HFF-Myc (cell line): ENCODE data around the gene ST6GALNAC3.
A peak's percentile ranks its signal among the peaks of the same experiment; 100 is the strongest.

ENCODE experiments used
- DNase-seq: peaks from one replicate; pipeline ENCODE4 v3.0.0-alpha.2; 2011; ENCODE audit warnings: low read depth; ENCODE audit errors: extremely low read depth
- H3K4me3 ChIP-seq: replicated peaks from 2 replicates; pipeline ENCODE4 v1.5.1; 2011; ENCODE audit warnings: low read depth, mild to moderate bottlenecking, control low read depth, low read length
- CTCF ChIP-seq: IDR thresholded peaks from 2 replicates; pipeline ENCODE4 v1.5.1; 2012; ENCODE audit warnings: mild to moderate bottlenecking, low read depth, low read length, control low read depth; ENCODE audit errors: missing control alignments

The ST6GALNAC3 gene

GRCh38 chr1:76264642-76265041, 190.1 kb downstream of the ST6GALNAC3 start:
- no peak for DNase-seq
- TF ChIP-seq CTCF = no peak
- H3K4me3 ChIP-seq = no peak overlapping the region

- no peak overlapping the region for H3K4me3 ChIP-seq
- DNase-seq = no peak
- no peak for TF ChIP-seq CTCF
These were observed 192.2 kb downstream of the ST6GALNAC3 start for GRCh38 chr1:76266762-76267161.

- no peak overlapping the region for H3K4me3 ChIP-seq
- no peak for DNase-seq
- TF ChIP-seq CTCF = no peak
These were observed 193.1 kb downstream of the ST6GALNAC3 start for GRCh38 chr1:76267631-76268030.

GRCh38 chr1:76268341-76268740, 193.8 kb downstream of the ST6GALNAC3 start:
- TF ChIP-seq CTCF = no peak
- no peak for DNase-seq
- H3K4me3 ChIP-seq = no peak overlapping the region

- TF ChIP-seq CTCF = no peak
- peak; percentile 25 for DNase-seq
- no peak overlapping the region for H3K4me3 ChIP-seq
These were observed 194.6 kb downstream of the ST6GALNAC3 start for GRCh38 chr1:76269155-76269554.

GRCh38 chr1:76274302-76274701, 199.8 kb downstream of the ST6GALNAC3 start:
- TF ChIP-seq CTCF = no peak
- H3K4me3 ChIP-seq = no peak overlapping the region
- DNase-seq = no peak

GRCh38 chr1:76274718-76275117, 200.2 kb downstream of the ST6GALNAC3 start:
- DNase-seq = no peak
- TF ChIP-seq CTCF = no peak
- H3K4me3 ChIP-seq = no peak overlapping the region
